ENCODE data around the gene CCNT1.

GRCh38 chr12:48695859-48696258 lies 20.6 kb downstream of the CCNT1 start:
- TF ChIP-seq CTCF (IDR thresholded peaks at IDR 0.05) (no peak), POLR2A (IDR thresholded peaks at IDR 0.05) (no peak)
